H1 (cell line): ENCODE results near the gene CCDC175. TPM values are rescaled to one million over a fixed set of nuclear protein-coding genes. Genes with fewer than 3 reads are reported as not detected.

ENCODE experiments used
- CTCF ChIA-PET: fragments of 300-600 bp; sonication (Branson Sonifier 250); formaldehyde crosslinking; loops from one replicate; lab custom pipeline; 2021; ENCODE audit not compliant: partially characterized antibody; lab: Charles Lee
- POLR2A ChIA-PET: fragments of 300-600 bp; sonication (Branson Sonifier 250); formaldehyde crosslinking; loops from one replicate; lab custom pipeline; 2021; ENCODE audit warnings: inconsistent platforms; ENCODE audit not compliant: partially characterized antibody; lab: Charles Lee
- DNase-seq, 2 experiments: peaks; one replicate each; pipeline versions ENCODE4 v3.0.0 to v3.0.0-alpha.2; 2010 to 2022; ENCODE audit warnings: low spot score in 2 of 2, low read depth in 1 of 2, mixed read lengths in 1 of 2
- FAIRE-seq: peaks from 2 replicates; lab custom pipeline; 2011; peaks lifted over from hg19 to GRCh38; lab: Jason Lieb, UNC
- H2AFZ ChIP-seq: 2 replicates; pipeline ENCODE4 v1.8.1; 2012; ENCODE audit warnings: low read length, inconsistent platforms
- H2AK5ac ChIP-seq: 2 replicates; pipeline ENCODE4 v1.6.1; 2013; ENCODE audit warnings: low read depth, low read length
- H2BK120ac ChIP-seq: replicated peaks from 2 replicates; pipeline ENCODE3; 2013; ENCODE audit warnings: low read depth, low read length, inconsistent platforms
- H2BK12ac ChIP-seq: 2 replicates; pipeline ENCODE4 v1.6.1; 2013; ENCODE audit warnings: low read depth, low read length
- H2BK15ac ChIP-seq: 2 replicates; pipeline ENCODE4 v1.6.1; 2013; ENCODE audit warnings: low read length
- H2BK20ac ChIP-seq: 2 replicates; pipeline ENCODE4 v1.6.1; 2013; ENCODE audit warnings: low read length
- H2BK5ac ChIP-seq: 2 replicates; pipeline ENCODE4 v1.6.1; 2013; ENCODE audit warnings: low read depth, low read length
- H3K14ac ChIP-seq: 2 replicates; pipeline ENCODE4 v1.6.1; 2013; ENCODE audit warnings: inconsistent platforms; ENCODE audit not compliant: insufficient read length
- H3K18ac ChIP-seq: 2 replicates; pipeline ENCODE4 v1.6.1; 2013; ENCODE audit warnings: low read length; ENCODE audit errors: extremely low read depth
- H3K23ac ChIP-seq: 2 replicates; pipeline ENCODE4 v1.6.1; 2013; ENCODE audit warnings: inconsistent platforms; ENCODE audit not compliant: insufficient read length
- H3K23me2 ChIP-seq: 2 replicates; pipeline ENCODE4 v1.6.1; 2013; ENCODE audit warnings: low read depth, low read length
- H3K27ac ChIP-seq: 2 replicates; pipeline ENCODE4 v1.6.1; 2011; ENCODE audit warnings: low read depth, low read length, inconsistent platforms
- H3K27me3 ChIP-seq, 4 experiments: replicated peaks in 1 of 4; 1 replicate in 1 of 4; 2 replicates in 3 of 4; pipeline versions ENCODE4 v1.6.1 to v1.8.1; 2011 to 2013; ENCODE audit warnings: low read length in 3 of 4, mild to moderate bottlenecking in 3 of 4, inconsistent platforms in 2 of 4, mixed read lengths in 2 of 4, moderate library complexity in 1 of 4; ENCODE audit not compliant: control insufficient read depth in 3 of 4, insufficient read depth in 3 of 4; ENCODE audit errors: extremely low read depth in 1 of 4
- H3K36me3 ChIP-seq, 4 experiments: 2 replicates each; pipeline versions ENCODE4 v1.6.1 to v1.8.1; 2011 to 2013; ENCODE audit warnings: mild to moderate bottlenecking in 4 of 4, low read length in 3 of 4, moderate library complexity in 2 of 4, control low read depth in 1 of 4, inconsistent platforms in 1 of 4; ENCODE audit not compliant: insufficient read depth in 4 of 4, control insufficient read depth in 2 of 4
- H3K4ac ChIP-seq: replicated peaks from 2 replicates; pipeline ENCODE3; 2013; ENCODE audit warnings: low read length, low read depth, mixed read lengths, inconsistent platforms; ENCODE audit not compliant: insufficient read length
- H3K4me1 ChIP-seq, 4 experiments: replicated peaks in 1 of 4; 1 replicate in 1 of 4; 2 replicates in 3 of 4; pipeline versions ENCODE4 v1.6.1 to v1.8.1; 2011 to 2013; ENCODE audit warnings: low read length in 3 of 4, inconsistent platforms in 2 of 4, mixed read lengths in 1 of 4; ENCODE audit not compliant: insufficient read depth in 4 of 4, control insufficient read depth in 3 of 4
- H3K4me2 ChIP-seq, 2 experiments: 2 replicates each; pipeline versions ENCODE4 v1.6.1 to v1.8.1; 2011 to 2013; ENCODE audit warnings: low read depth in 2 of 2, low read length in 2 of 2, control low read depth in 1 of 2, inconsistent platforms in 1 of 2, mild to moderate bottlenecking in 1 of 2; ENCODE audit not compliant: insufficient read depth in 1 of 2
- H3K4me3 ChIP-seq, 4 experiments: fragments of 200-600, 300-600 bp in 1 of 4; sonication (generic), shearing (Covaris generic), sonication (Bioruptor Twin) in 1 of 4; 2 replicates each; pipeline versions ENCODE4 v1.5.1 to v1.8.1; 2011 to 2016; ENCODE audit warnings: low read length in 4 of 4, low read depth in 3 of 4, control low read depth in 2 of 4, inconsistent platforms in 2 of 4, mild to moderate bottlenecking in 2 of 4, mixed read lengths in 1 of 4, moderate library complexity in 1 of 4; ENCODE audit not compliant: insufficient read depth in 2 of 4; ENCODE audit errors: extremely low read depth in 1 of 4
- H3K56ac ChIP-seq: replicated peaks from 2 replicates; pipeline ENCODE3; 2013; ENCODE audit warnings: low read depth, mild to moderate bottlenecking, mixed read lengths, low read length, inconsistent platforms; ENCODE audit not compliant: insufficient read length
- H3K79me1 ChIP-seq: 2 replicates; pipeline ENCODE4 v1.6.1; 2013; ENCODE audit warnings: low read depth, low read length, control low read depth
- H3K79me2 ChIP-seq, 2 experiments: 2 replicates each; pipeline versions ENCODE4 v1.6.1 to v1.8.1; 2012 to 2013; ENCODE audit warnings: low read length in 2 of 2, mild to moderate bottlenecking in 2 of 2, inconsistent platforms in 1 of 2; ENCODE audit not compliant: insufficient read depth in 2 of 2, control insufficient read depth in 1 of 2
- H3K9ac ChIP-seq, 4 experiments: replicated peaks in 1 of 4; 1 replicate in 1 of 4; 2 replicates in 3 of 4; pipeline versions ENCODE4 v1.6.1 to v1.8.1; 2011 to 2013; ENCODE audit warnings: low read depth in 3 of 4, low read length in 3 of 4, control low read depth in 2 of 4, mild to moderate bottlenecking in 2 of 4, moderate library complexity in 2 of 4, inconsistent platforms in 1 of 4; ENCODE audit errors: extremely low read depth in 1 of 4
- H3K9me3 ChIP-seq, 2 experiments: 2 replicates each; pipeline versions ENCODE4 v1.6.1 to v1.8.1; 2012 to 2013; ENCODE audit warnings: mild to moderate bottlenecking in 2 of 2, moderate library complexity in 2 of 2, control low read depth in 1 of 2, inconsistent platforms in 1 of 2, low read depth in 1 of 2, low read length in 1 of 2, mixed read lengths in 1 of 2; ENCODE audit not compliant: insufficient read depth in 2 of 2
- H4K20me1 ChIP-seq, 2 experiments: replicated peaks in 1 of 2; 2 replicates each; pipeline versions ENCODE3 to v1.8.1; 2011 to 2013; ENCODE audit warnings: inconsistent platforms in 2 of 2, low read length in 2 of 2, mild to moderate bottlenecking in 1 of 2; ENCODE audit not compliant: insufficient read depth in 2 of 2, control insufficient read depth in 1 of 2
- H4K5ac ChIP-seq: 2 replicates; pipeline ENCODE4 v1.6.1; 2013; ENCODE audit warnings: low read length, low read depth, mixed read lengths, inconsistent platforms; ENCODE audit not compliant: insufficient read length
- H4K8ac ChIP-seq: 2 replicates; pipeline ENCODE4 v1.8.0; 2013; ENCODE audit warnings: mild to moderate bottlenecking, moderate library complexity, low read length, inconsistent platforms; ENCODE audit not compliant: insufficient read depth; ENCODE audit errors: extremely low read depth
- H4K91ac ChIP-seq: replicated peaks from 2 replicates; pipeline ENCODE3; 2013; ENCODE audit warnings: low read length, mixed read lengths, inconsistent platforms; ENCODE audit not compliant: insufficient read length
- CBX5 ChIP-seq: fragments of 300-800, 300-1000 bp; sonication (generic); IDR thresholded peaks from 2 replicates; pipeline ENCODE4 v1.7.1; 2016; ENCODE audit warnings: antibody characterized with exemption, low read length, low read depth
- CEBPB ChIP-seq: IDR thresholded peaks from 2 replicates; pipeline ENCODE4 v1.6.1; 2012; ENCODE audit warnings: low read depth, low read length
- CREB1 ChIP-seq: IDR thresholded peaks from 2 replicates; pipeline ENCODE4 v1.6.1; 2012; ENCODE audit warnings: inconsistent platforms
- CTBP2 ChIP-seq: IDR thresholded peaks from 2 replicates; pipeline ENCODE4 v1.7.0; 2011; ENCODE audit warnings: borderline replicate concordance, mild to moderate bottlenecking, moderate library complexity, mixed read lengths, low read length; ENCODE audit not compliant: insufficient read depth, insufficient read length
- EGR1 ChIP-seq: IDR thresholded peaks from 2 replicates; pipeline ENCODE4 v1.6.1; 2011; ENCODE audit warnings: low read depth, low read length, borderline replicate concordance
- KDM1A ChIP-seq: fragments of 200-600, 300-600 bp; sonication (generic); IDR thresholded peaks from 2 replicates; pipeline ENCODE4 v1.7.1; 2016; ENCODE audit warnings: mild to moderate bottlenecking, low read length, borderline replicate concordance
- POLR2AphosphoS5 ChIP-seq: IDR thresholded peaks from 2 replicates; pipeline ENCODE4 v1.6.1; 2011; ENCODE audit warnings: low read depth, low read length
- SIX5 ChIP-seq: IDR thresholded peaks from 2 replicates; pipeline ENCODE4 v1.6.1; 2011; ENCODE audit warnings: mild to moderate bottlenecking, low read depth, low read length
- TBP ChIP-seq: IDR thresholded peaks from 2 replicates; pipeline ENCODE4 v1.6.1; 2011; ENCODE audit warnings: low read depth, low read length, improper control_type of control experiment
- YY1 ChIP-seq: IDR thresholded peaks from 2 replicates; pipeline ENCODE4 v1.6.1; 2011; ENCODE audit warnings: low read depth, mild to moderate bottlenecking, low read length
- WGBS, 2 experiments: shearing (Covaris generic) in 1 of 2; methylation state at CpG; one replicate each; pipeline versions ENCODE4 v1.1.6 to v1.1.7; 2013 to 2015; ENCODE audit warnings: low lambda C conversion rate in 2 of 2, mixed read lengths in 2 of 2, inconsistent platforms in 1 of 2, low coverage in 1 of 2, missing lambda C conversion rate in 1 of 2; ENCODE audit not compliant: insufficient replicate concordance in 2 of 2, insufficient coverage in 1 of 2, insufficient read length in 1 of 2; ENCODE audit errors: extremely low coverage in 1 of 2, missing lambda C conversion rate in 1 of 2; 5-methylcytosine and 5-hydroxymethylcytosine counted together
- polyA plus RNA-seq, 7 experiments: library from polyadenylated mRNA; depleted of rRNA in 3 of 7; stranded (reverse) in 5 of 7; unstranded in 2 of 7; fragments of >200 nt in 5 of 7; fragments of 200-250 nt in 2 of 7; gene quantifications; 1 replicate in 5 of 7; 2 replicates in 1 of 7; 4 replicates in 1 of 7; pipeline versions ENCODE4 v1.2.1 to v1.2.3, GENCODE V29; 2011 to 2013; ENCODE audit warnings: missing spikeins in 2 of 7, mixed read lengths in 2 of 7
- total RNA-seq: library from RNA; stranded (reverse); fragmentation: NEBNext Ultra II Directional; extraction: Animal tissue kit (Norgen Biotek cat#: 25700); gene quantifications from 2 replicates; pipeline ENCODE4 v1.2.1, GENCODE V29; 2021
- TF ChIP-seq, protein P1 (sequence below): IDR thresholded peaks from 2 replicates; pipeline ENCODE4 v1.6.1; 2011; ENCODE audit warnings: low read depth, mild to moderate bottlenecking, low read length; ENCODE audit not compliant: insufficient read depth

Gene CCDC175
- total and polyA plus RNA-seq, 2 of the 8 experiments (the other 6 are each of a cell fraction or from before 2014, with no cell fraction given) = 0.19 TPM; not detected in 1

DNA sequence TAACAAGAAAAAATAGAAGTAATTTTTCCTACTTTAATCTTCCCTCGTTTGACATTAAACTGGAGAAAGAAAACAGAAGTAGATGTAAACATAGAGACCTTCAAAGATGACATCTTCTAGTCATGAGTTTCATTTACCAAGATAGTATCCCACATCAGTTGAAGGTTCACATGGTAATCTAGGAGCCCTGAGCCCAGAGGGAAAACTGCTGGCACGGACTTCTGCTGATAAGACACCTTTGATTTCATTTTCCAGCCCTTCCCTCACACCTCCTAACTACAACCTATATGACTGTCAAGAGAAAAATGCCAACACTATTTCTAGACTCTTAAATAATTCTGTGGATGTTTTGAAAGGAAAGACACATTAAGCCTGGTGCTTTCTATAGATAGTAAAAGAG, 46.0 kb upstream of the CCDC175 start:
- Histone ChIP-seq H3K79me2 (no peaks in the 10 kb centered on the region), H2BK5ac (no peak overlapping the region), H2AK5ac (no peak overlapping the region), H3K14ac (no peak overlapping the region), H3K56ac (no peak overlapping the region), H3K18ac (no peak overlapping the region), H2BK12ac (no peak overlapping the region), H3K4me1 (no peaks in the 10 kb centered on the region), H3K9ac (no peak overlapping the region), H2BK120ac (no peak overlapping the region), H3K79me1 (no peaks in the 10 kb centered on the region), H3K27me3 (no peaks in the 10 kb centered on the region), H3K36me3 (no peaks in the 10 kb centered on the region), H3K4ac (no peak overlapping the region), H3K4me2 (no peak overlapping the region), H3K23me2 (no peaks in the 10 kb centered on the region; the same call in 1 of the 2 replicates), H3K23ac (no peak overlapping the region), H4K5ac (no peak overlapping the region), H4K20me1 (no peaks in the 10 kb centered on the region), H2BK15ac (no peak overlapping the region), H4K8ac (no peak overlapping the region), H3K9me3 (no peaks in the 10 kb centered on the region), H2AFZ (no peak overlapping the region), H3K27ac (no peak overlapping the region), H2BK20ac (no peak overlapping the region), H4K91ac (no peak overlapping the region), H3K4me3 (no peak overlapping the region)
- ChIA-PET CTCF (interaction anchor here (1.1 kb wide), 1 partner anchor 275 kb away, joined by 4 read pairs; no protein-coding TSS in a partner anchor), POLR2A (no interaction called here)
- WGBS, 2 experiments = 87% methylated on average over 2 of the region's 2 CpGs; no CpG with 5 or more reads in 1 of the 2 experiments
- TF ChIP-seq CTBP2 (no peak), KDM1A (no peak), EGR1 (no peak), CREB1 (no peak), CBX5 (no peak), SIX5 (no peak), CEBPB (no peak), YY1 (no peak), POLR2AphosphoS5 (no peak), TBP (no peak)
- TF ChIP-seq, protein P1, sequence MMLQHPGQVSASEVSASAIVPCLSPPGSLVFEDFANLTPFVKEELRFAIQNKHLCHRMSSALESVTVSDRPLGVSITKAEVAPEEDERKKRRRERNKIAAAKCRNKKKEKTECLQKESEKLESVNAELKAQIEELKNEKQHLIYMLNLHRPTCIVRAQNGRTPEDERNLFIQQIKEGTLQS = no peak
- DNase-seq = no peak
- no peak for FAIRE-seq
